Kidney (tissue), 14 donors: ENCODE measurements around the gene ABCB6. TPM values are rescaled to one million over a fixed set of nuclear protein-coding genes. Genes with fewer than 3 reads are reported as not detected.

Experiments
- DNase-seq, 5 donors: peaks; one replicate each; pipeline ENCODE4 v3.0.0-alpha.2; 2013 to 2020
- FAIRE-seq: peaks from 2 replicates; lab custom pipeline; 2012; peaks lifted over from hg19 to GRCh38; lab: Jason Lieb, UNC
- H3K27ac ChIP-seq, 2 donors: one replicate each; pipeline ENCODE4 v1.7.0; 2013; ENCODE audit warnings: low read depth in 2 of 2, low read length in 2 of 2, inconsistent platforms in 1 of 2
- H3K27me3 ChIP-seq: one replicate; pipeline ENCODE4 v1.7.1; 2013; ENCODE audit warnings: low read length, inconsistent platforms; ENCODE audit not compliant: control insufficient read depth, insufficient read depth
- H3K36me3 ChIP-seq, 3 donors: one replicate each; pipeline versions ENCODE4 v1.7.0 to v1.7.1; 2013; ENCODE audit warnings: low read length in 3 of 3, control low read depth in 1 of 3, inconsistent platforms in 1 of 3; ENCODE audit not compliant: insufficient read depth in 3 of 3, control insufficient read depth in 2 of 3
- H3K4me1 ChIP-seq, 3 donors: one replicate each; pipeline versions ENCODE4 v1.7.0 to v1.7.1; 2013; ENCODE audit warnings: low read length in 3 of 3, inconsistent platforms in 1 of 3, low read depth in 1 of 3; ENCODE audit not compliant: control insufficient read depth in 2 of 3, insufficient read depth in 2 of 3
- H3K4me3 ChIP-seq, 3 donors: one replicate each; pipeline versions ENCODE4 v1.7.0 to v1.8.1; 2013; ENCODE audit warnings: low read length in 3 of 3, control low read depth in 1 of 3, inconsistent platforms in 1 of 3
- H3K9ac ChIP-seq, 3 donors: one replicate each; pipeline versions ENCODE4 v1.7.0 to v1.7.1; 2013; ENCODE audit warnings: low read length in 3 of 3, control low read depth in 1 of 3, inconsistent platforms in 1 of 3
- H3K9me3 ChIP-seq, 3 donors: one replicate each; pipeline versions ENCODE4 v1.7.0 to v1.7.1; 2013; ENCODE audit warnings: low read length in 3 of 3, control low read depth in 1 of 3, inconsistent platforms in 1 of 3; ENCODE audit not compliant: control insufficient read depth in 2 of 3, insufficient read depth in 1 of 3
- intact Hi-C: fragments of 100-400 bp; cut with DNase I; formaldehyde crosslinking; loops from one replicate; pipeline ENCODE4 v1.11.1; 2022
- polyA plus RNA-seq: library from polyadenylated mRNA; stranded (reverse); fragments of 350-450 nt; fragmentation: Illumina TruSeq; extraction: RNeasy Lipid Tissue Mini Kit (QIAGEN cat#74804); gene quantifications from one replicate; pipeline ENCODE4 v1.2.3, GENCODE V29; 2014; ENCODE audit warnings: low read depth, low replicate concordance; ENCODE audit not compliant: insufficient read depth
- total RNA-seq: library from RNA; stranded (reverse); fragmentation: NEBNext Ultra II Directional; extraction: Animal tissue kit (Norgen Biotek cat#: 25700); gene quantifications from one replicate; pipeline ENCODE4 v1.2.1, GENCODE V29; 2021
- TF ChIP-seq, protein P1 (sequence below): IDR thresholded peaks from 3 replicates; pipeline ENCODE4 v1.5.1; 2012; ENCODE audit warnings: mild to moderate bottlenecking, moderate library complexity, borderline replicate concordance; ENCODE audit not compliant: insufficient read depth; ENCODE audit errors: extremely low read depth
- donor health status: control.
- donor health status: control.
- donor health status: control.
- donor health status: control.
- donor health status: control.
- donor health status: DM: yes; HTN: yes; CAD: no.
- donor health status: Normal renal cell carcinoma (clear cell type).

The ABCB6 gene
- total and polyA plus RNA-seq, 2 donors from 2014 or later, result 17.8 to 53.6 TPM

DNA sequence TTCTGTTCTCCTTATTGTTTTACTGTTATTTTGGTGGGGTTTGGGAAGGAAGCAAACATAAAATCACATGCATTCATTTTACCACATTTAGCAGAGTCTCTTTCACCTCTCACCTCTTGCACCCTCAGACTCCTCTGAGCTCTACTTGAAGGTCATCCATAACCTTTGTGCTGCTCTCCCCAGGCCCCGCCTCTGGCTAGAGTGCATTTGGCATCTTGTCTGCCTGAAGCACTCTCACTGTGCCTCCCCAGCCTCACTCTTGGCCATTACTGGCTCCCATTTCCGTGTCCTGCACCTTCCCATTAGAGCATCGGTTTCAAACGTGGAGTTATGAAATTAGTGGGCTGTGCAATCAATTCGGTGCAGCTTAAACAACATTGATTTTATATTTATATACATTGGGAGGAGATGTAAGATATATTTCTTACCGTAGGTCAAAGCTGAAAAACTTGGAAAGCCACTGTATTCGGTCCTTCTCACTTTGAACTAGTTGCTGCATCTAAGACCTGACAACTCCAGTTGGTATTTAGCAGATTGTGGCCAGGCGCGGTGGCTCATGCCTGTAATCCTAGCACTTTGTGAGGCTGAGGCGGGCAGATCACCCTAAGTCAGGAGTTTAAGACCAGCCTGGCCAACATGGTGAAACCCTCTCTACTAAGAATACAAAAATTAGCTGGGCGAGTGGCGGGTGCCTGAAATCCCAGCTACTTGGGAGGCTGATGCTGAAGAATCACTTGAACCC is 19.1 kb downstream of the ABCB6 start:
- TF ChIP-seq, protein P1, sequence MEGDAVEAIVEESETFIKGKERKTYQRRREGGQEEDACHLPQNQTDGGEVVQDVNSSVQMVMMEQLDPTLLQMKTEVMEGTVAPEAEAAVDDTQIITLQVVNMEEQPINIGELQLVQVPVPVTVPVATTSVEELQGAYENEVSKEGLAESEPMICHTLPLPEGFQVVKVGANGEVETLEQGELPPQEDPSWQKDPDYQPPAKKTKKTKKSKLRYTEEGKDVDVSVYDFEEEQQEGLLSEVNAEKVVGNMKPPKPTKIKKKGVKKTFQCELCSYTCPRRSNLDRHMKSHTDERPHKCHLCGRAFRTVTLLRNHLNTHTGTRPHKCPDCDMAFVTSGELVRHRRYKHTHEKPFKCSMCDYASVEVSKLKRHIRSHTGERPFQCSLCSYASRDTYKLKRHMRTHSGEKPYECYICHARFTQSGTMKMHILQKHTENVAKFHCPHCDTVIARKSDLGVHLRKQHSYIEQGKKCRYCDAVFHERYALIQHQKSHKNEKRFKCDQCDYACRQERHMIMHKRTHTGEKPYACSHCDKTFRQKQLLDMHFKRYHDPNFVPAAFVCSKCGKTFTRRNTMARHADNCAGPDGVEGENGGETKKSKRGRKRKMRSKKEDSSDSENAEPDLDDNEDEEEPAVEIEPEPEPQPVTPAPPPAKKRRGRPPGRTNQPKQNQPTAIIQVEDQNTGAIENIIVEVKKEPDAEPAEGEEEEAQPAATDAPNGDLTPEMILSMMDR, result no peak
- Histone ChIP-seq H3K4me3 (no peak overlapping the region), H3K9ac (no peak overlapping the region), H3K27ac (no peak overlapping the region), H3K27me3 (no peaks in the 10 kb centered on the region), H3K36me3 (no peaks in the 10 kb centered on the region), H3K4me1 (no peaks in the 10 kb centered on the region), H3K9me3 (no peaks in the 10 kb centered on the region)
- no peak for FAIRE-seq
- intact Hi-C loops, result no loop called here
- DNase-seq, result no peak

DNA sequence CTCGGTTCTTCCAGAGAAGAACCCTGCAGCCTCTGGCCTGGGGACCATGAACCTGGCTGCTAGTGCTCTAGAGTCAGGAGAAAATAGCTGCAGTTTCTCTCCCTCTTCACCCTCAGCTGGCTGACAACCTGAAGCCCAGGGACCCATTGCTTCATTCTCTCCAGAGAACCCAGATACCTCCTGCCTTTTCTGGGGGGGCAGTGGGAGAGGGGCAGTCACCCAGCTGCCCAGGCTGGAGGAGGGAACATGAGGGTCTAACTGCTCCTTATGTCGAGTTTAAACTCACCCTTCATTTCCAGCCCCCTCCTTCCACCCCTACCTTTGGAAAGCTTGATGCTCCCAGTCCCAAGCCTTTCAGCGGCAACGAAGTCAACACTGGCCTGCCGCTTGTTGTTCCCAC is 19.8 kb downstream of the ABCB6 start:
- FAIRE-seq (no peak), DNase-seq (no peak)
- Histone ChIP-seq H3K27ac (no peak overlapping the region), H3K27me3 (no peaks in the 10 kb centered on the region), H3K4me1 (no peaks in the 10 kb centered on the region), H3K9me3 (no peaks in the 10 kb centered on the region), H3K9ac (no peak overlapping the region), H3K36me3 (no peaks in the 10 kb centered on the region), H3K4me3 (no peak overlapping the region)
- TF ChIP-seq, protein P1, result no peak
- intact Hi-C loops, result no loop called here

DNA sequence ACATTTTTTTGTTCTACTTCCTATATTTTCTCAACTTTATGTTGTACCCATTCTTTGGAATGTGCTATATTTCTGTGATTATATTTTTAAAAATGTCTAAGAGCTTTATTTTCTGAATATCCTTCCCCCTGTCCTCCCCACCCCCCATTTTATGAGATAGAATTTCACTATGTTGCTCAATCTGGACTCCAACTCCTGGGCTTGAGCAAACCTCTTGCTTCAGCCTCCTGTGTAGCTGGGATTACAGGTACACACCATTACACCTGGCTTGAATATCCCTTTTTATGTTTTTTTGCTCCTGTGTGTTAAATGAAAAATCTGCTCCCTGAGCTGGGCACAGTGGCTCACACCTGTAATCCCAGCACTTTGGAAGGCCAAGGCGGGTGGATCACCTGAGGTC is 21.4 kb downstream of the ABCB6 start:
- intact Hi-C loops, result no loop called here
- H3K4me3 ChIP-seq, result no peak overlapping the region
- H3K27me3 ChIP-seq, result no peaks in the 10 kb centered on the region
- H3K9me3 ChIP-seq, result no peaks in the 10 kb centered on the region
- TF ChIP-seq, protein P1, result no peak
- H3K9ac ChIP-seq, result no peak overlapping the region
- H3K36me3 ChIP-seq, result no peaks in the 10 kb centered on the region
- DNase-seq, result no peak
- H3K4me1 ChIP-seq, result no peaks in the 10 kb centered on the region
- no peak for FAIRE-seq
- H3K27ac ChIP-seq, result no peak overlapping the region
